Liver (tissue), 9 donors: ENCODE results near the gene VEGFD. TPM values are rescaled to one million over a fixed set of nuclear protein-coding genes. Genes with fewer than 3 reads are reported as not detected.

Experiments used
- DNase-seq: peaks from one replicate; pipeline ENCODE4 v3.0.0-alpha.2; 2017; ENCODE audit warnings: low spot score
- H3K27ac ChIP-seq, 2 donors: one replicate each; pipeline ENCODE4 v1.7.0; 2013; ENCODE audit warnings: inconsistent platforms in 2 of 2, low read length in 2 of 2, control low read depth in 1 of 2, low read depth in 1 of 2, mild to moderate bottlenecking in 1 of 2
- H3K27me3 ChIP-seq, 4 donors: one replicate each; pipeline versions ENCODE4 v1.6.1 to v1.7.0; 2013; ENCODE audit warnings: low read length in 3 of 4, inconsistent platforms in 1 of 4, mild to moderate bottlenecking in 1 of 4, moderate library complexity in 1 of 4; ENCODE audit not compliant: control insufficient read depth in 4 of 4, insufficient read depth in 4 of 4
- H3K36me3 ChIP-seq, 4 donors: one replicate each; pipeline versions ENCODE4 v1.6.1 to v1.7.0; 2013; ENCODE audit warnings: low read length in 3 of 4, mild to moderate bottlenecking in 3 of 4, low read depth in 1 of 4, moderate library complexity in 1 of 4; ENCODE audit not compliant: control insufficient read depth in 4 of 4, insufficient read depth in 3 of 4
- H3K4me1 ChIP-seq, 4 donors: one replicate each; pipeline versions ENCODE4 v1.6.1 to v1.7.0; 2013; ENCODE audit warnings: low read length in 3 of 4, mild to moderate bottlenecking in 3 of 4, moderate library complexity in 1 of 4; ENCODE audit not compliant: control insufficient read depth in 4 of 4, insufficient read depth in 4 of 4
- H3K4me3 ChIP-seq, 3 donors: one replicate each; pipeline versions ENCODE4 v1.6.1 to v1.7.0; 2013; ENCODE audit warnings: low read length in 3 of 3, control low read depth in 1 of 3, low read depth in 1 of 3, mild to moderate bottlenecking in 1 of 3
- H3K9ac ChIP-seq, 2 donors: one replicate each; pipeline ENCODE4 v1.7.0; 2013; ENCODE audit warnings: low read length in 2 of 2, mild to moderate bottlenecking in 2 of 2, moderate library complexity in 2 of 2, control low read depth in 1 of 2, low read depth in 1 of 2
- H3K9me3 ChIP-seq, 4 donors: one replicate each; pipeline versions ENCODE4 v1.6.1 to v1.7.0; 2013; ENCODE audit warnings: low read length in 3 of 4; ENCODE audit not compliant: control insufficient read depth in 4 of 4
- ATF3 ChIP-seq: IDR thresholded peaks from 2 replicates; pipeline ENCODE4 v1.6.1; 2016; ENCODE audit warnings: antibody characterized with exemption
- CTCF ChIP-seq: fragments of 150-350 bp; IDR thresholded peaks from 2 replicates; pipeline ENCODE4 v1.5.1; 2017; ENCODE audit warnings: improper control_type of control experiment, low read depth, low read length; ENCODE audit not compliant: missing input control
- EGR1 ChIP-seq, 2 donors: IDR thresholded peaks; 2 replicates each; pipeline ENCODE4 v1.6.1; 2016 to 2018; ENCODE audit warnings: antibody characterized with exemption in 2 of 2, low read depth in 2 of 2
- GABPA ChIP-seq, 2 donors: IDR thresholded peaks in 1 of 2; conservative IDR thresholded peaks in 1 of 2; 2 replicates each; pipeline ENCODE4 v1.6.1; 2016; ENCODE audit warnings: antibody characterized with exemption in 2 of 2, mild to moderate bottlenecking in 1 of 2, moderate library complexity in 1 of 2
- HNF4A ChIP-seq, 2 donors: conservative IDR thresholded peaks; 2 replicates each; pipeline ENCODE4 v1.6.1; 2016; ENCODE audit warnings: antibody characterized with exemption in 2 of 2, mild to moderate bottlenecking in 2 of 2
- HNF4G ChIP-seq: IDR thresholded peaks from 2 replicates; pipeline ENCODE4 v1.6.1; 2016; ENCODE audit warnings: antibody characterized with exemption
- JUND ChIP-seq, 2 donors: IDR thresholded peaks; 2 replicates each; pipeline ENCODE4 v1.6.1; 2016; ENCODE audit warnings: antibody characterized with exemption in 2 of 2
- MAX ChIP-seq: IDR thresholded peaks from 2 replicates; pipeline ENCODE4 v1.6.1; 2016; ENCODE audit warnings: antibody characterized with exemption
- NR2F2 ChIP-seq: IDR thresholded peaks from 2 replicates; pipeline ENCODE4 v1.6.1; 2016; ENCODE audit warnings: antibody characterized with exemption
- RAD21 ChIP-seq, 2 donors: IDR thresholded peaks; 2 replicates each; pipeline ENCODE4 v1.6.1; 2016; ENCODE audit warnings: antibody characterized with exemption in 2 of 2, mild to moderate bottlenecking in 2 of 2
- REST ChIP-seq: IDR thresholded peaks from 2 replicates; pipeline ENCODE4 v1.6.1; 2016; ENCODE audit warnings: antibody characterized with exemption, mild to moderate bottlenecking
- RXRA ChIP-seq, 2 donors: IDR thresholded peaks; 2 replicates each; pipeline ENCODE4 v1.6.1; 2017 to 2018; ENCODE audit warnings: antibody characterized with exemption in 2 of 2, mild to moderate bottlenecking in 1 of 2
- SP1 ChIP-seq: IDR thresholded peaks from 2 replicates; pipeline ENCODE4 v1.6.1; 2018; ENCODE audit warnings: antibody characterized with exemption, mild to moderate bottlenecking
- TAF1 ChIP-seq: conservative IDR thresholded peaks from 2 replicates; pipeline ENCODE4 v1.6.1; 2016; ENCODE audit warnings: antibody characterized with exemption, mild to moderate bottlenecking
- YY1 ChIP-seq: IDR thresholded peaks from 2 replicates; pipeline ENCODE4 v1.6.1; 2016; ENCODE audit warnings: antibody characterized with exemption, mild to moderate bottlenecking
- ZBTB33 ChIP-seq: IDR thresholded peaks from 2 replicates; pipeline ENCODE4 v1.6.1; 2016; ENCODE audit warnings: antibody characterized with exemption
- WGBS: extraction: QIAGEN DNeasy Blood & Tissue Kit; methylation state at CpG from one replicate; pipeline ENCODE4 v1.1.7; 2013; 5-methylcytosine and 5-hydroxymethylcytosine counted together
- polyA plus RNA-seq, 2 donors: library from polyadenylated mRNA; stranded (reverse) in 1 of 2; unstranded in 1 of 2; fragments of 200-250 nt in 1 of 2; fragments of >200 nt in 1 of 2; fragmentation: Nextera tagmentation in 1 of 2; extraction: Ambion mirVana in 1 of 2; gene quantifications; one replicate each; pipeline versions ENCODE4 v1.2.1 to v1.2.3, GENCODE V29; 2013 to 2015
- total RNA-seq, 2 donors: library from RNA; depleted of rRNA; stranded (reverse); fragments of >200 nt; gene quantifications; one replicate each; pipeline ENCODE4 v1.2.3, GENCODE V29; 2014
- donor health status: healthy.
- donor health status: healthy.
- donor health status: healthy.
- donor health status: healthy.
- donor health status: healthy.

Gene VEGFD
- total and polyA plus RNA-seq, 4 donors: 0.05 to 4.5 (median 0.64) TPM

GRCh38 chrX:15322472-15322871 is 61.7 kb downstream of the VEGFD start:
- no peak overlapping the region for H3K4me3 ChIP-seq
- peaks cover 0 to 3% (median 0%) of the 10 kb centered on the region in 4 donors for H3K27me3 ChIP-seq
- H3K36me3 ChIP-seq: peaks cover 2 to 7% (median 4%) of the 10 kb centered on the region in 4 donors
- no peak overlapping the region for H3K9ac ChIP-seq
- H3K4me1 ChIP-seq: no peaks in the 10 kb centered on the region
- no peak overlapping the region for H3K27ac ChIP-seq
- WGBS: 79% methylated on average over 5 of the region's 5 CpGs
- no peaks in the 10 kb centered on the region for H3K9me3 ChIP-seq
- TF ChIP-seq GABPA (IDR thresholded peaks at IDR 0.05 in 1 of 2, conservative IDR thresholded peaks at IDR 0.05 in 1 of 2) (no peak), SP1 (no peak)
- DNase-seq: no peak

GRCh38 chrX:15322072-15322471 is 62.1 kb downstream of the VEGFD start:
- H3K4me1 ChIP-seq: no peaks in the 10 kb centered on the region
- no peak for DNase-seq
- no peak overlapping the region for H3K4me3 ChIP-seq
- H3K9me3 ChIP-seq: no peaks in the 10 kb centered on the region
- H3K27ac ChIP-seq: no peak overlapping the region
- no peak overlapping the region for H3K9ac ChIP-seq
- peaks cover 2 to 7% (median 4%) of the 10 kb centered on the region in 4 donors for H3K36me3 ChIP-seq
- H3K27me3 ChIP-seq: peaks cover 0 to 3% (median 0%) of the 10 kb centered on the region in 4 donors
- 93% methylated on average over 3 of the region's 3 CpGs for WGBS
- TF ChIP-seq RXRA (IDR thresholded peaks at IDR 0.05): no peak
- no peak for TF ChIP-seq GABPA (IDR thresholded peaks at IDR 0.05 in 1 of 2, conservative IDR thresholded peaks at IDR 0.05 in 1 of 2)

GRCh38 chrX:15321447-15321846 is 62.8 kb downstream of the VEGFD start:
- Histone ChIP-seq H3K27ac (no peak overlapping the region), H3K36me3 (peaks cover 2 to 7% (median 4%) of the 10 kb centered on the region in 4 donors)

More at GRCh38 chrX:15321447-15321846, 62.8 kb downstream of the VEGFD start:
- Histone ChIP-seq H3K27me3 (peaks cover 0 to 3% (median 0%) of the 10 kb centered on the region in 4 donors), H3K9me3 (no peaks in the 10 kb centered on the region), H3K4me1 (no peaks in the 10 kb centered on the region), H3K4me3 (no peak overlapping the region), H3K9ac (no peak overlapping the region)
- no peak for TF ChIP-seq GABPA (IDR thresholded peaks at IDR 0.05 in 1 of 2, conservative IDR thresholded peaks at IDR 0.05 in 1 of 2)
- TF ChIP-seq ZBTB33: no peak
- TF ChIP-seq YY1: no peak
- no peak for TF ChIP-seq JUND (IDR thresholded peaks at IDR 0.05)
- no peak for TF ChIP-seq EGR1 (IDR thresholded peaks at IDR 0.05; ENCODE audit: low read depth in 2 of 2)
- no peak for TF ChIP-seq TAF1
- TF ChIP-seq MAX: no peak
- TF ChIP-seq HNF4A (conservative IDR thresholded peaks at IDR 0.05): no peak
- TF ChIP-seq RXRA (IDR thresholded peaks at IDR 0.05): no peak
- no peak for TF ChIP-seq HNF4G
- no peak for TF ChIP-seq REST
- no peak for TF ChIP-seq CTCF
- TF ChIP-seq ATF3: no peak
- TF ChIP-seq NR2F2: no peak
- no peak for TF ChIP-seq RAD21 (IDR thresholded peaks at IDR 0.05)
- no peak for TF ChIP-seq SP1
- whole genome bisulfite sequencing: 80% methylated on average over 4 of the region's 4 CpGs
- DNase-seq: no peak
